Coronary artery (tissue), 2 donors: ENCODE results near the gene LRRTM4.

ENCODE experiments used
- DNase-seq: peaks from one replicate; pipeline ENCODE4 v3.0.0-alpha.2; 2017; ENCODE audit warnings: low spot score
- H3K27ac ChIP-seq, 2 donors: fragments of 200-600 bp; sonication (generic); one replicate each; pipeline ENCODE4 v1.5.1; 2016 to 2019
- H3K4me3 ChIP-seq: fragments of 200-600 bp; sonication (generic); 2 replicates; pipeline ENCODE4 v1.5.1; 2016; ENCODE audit warnings: mild to moderate bottlenecking, moderate library complexity
- CTCF ChIP-seq: fragments of 200-600 bp; sonication (generic); IDR thresholded peaks from one replicate; pipeline ENCODE4 v1.5.1; 2019; ENCODE audit warnings: antibody characterized with exemption

Gene LRRTM4

GRCh38 chr2:77443076-77443475 is 79.1 kb downstream of the LRRTM4 start:
- no peak for TF ChIP-seq CTCF
- H3K27ac ChIP-seq = no peak overlapping the region
- no peak for DNase-seq
- no peak overlapping the region for H3K4me3 ChIP-seq

DNA sequence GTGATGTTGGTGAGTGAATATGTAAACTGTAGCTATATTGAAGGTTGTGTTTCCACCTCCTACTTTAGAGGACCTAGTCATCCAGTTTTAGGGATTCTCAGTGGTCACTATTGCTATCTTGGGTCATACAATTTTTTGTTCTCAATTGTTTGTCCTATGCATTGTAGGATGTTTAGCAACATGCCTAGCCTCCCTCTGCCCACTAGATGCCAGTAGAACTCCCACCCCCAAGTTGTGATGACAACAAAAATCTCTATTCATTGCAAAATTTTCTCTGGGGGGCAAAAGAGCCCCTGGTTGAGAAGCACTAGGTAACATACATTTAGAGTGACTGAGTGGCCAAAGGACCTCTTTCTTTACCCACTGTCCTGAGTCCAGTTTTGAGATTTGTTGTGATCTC is 87.3 kb downstream of the LRRTM4 start:
- no peak for DNase-seq
- TF ChIP-seq CTCF = no peak
- no peak overlapping the region for H3K4me3 ChIP-seq
- no peak overlapping the region for H3K27ac ChIP-seq

DNA sequence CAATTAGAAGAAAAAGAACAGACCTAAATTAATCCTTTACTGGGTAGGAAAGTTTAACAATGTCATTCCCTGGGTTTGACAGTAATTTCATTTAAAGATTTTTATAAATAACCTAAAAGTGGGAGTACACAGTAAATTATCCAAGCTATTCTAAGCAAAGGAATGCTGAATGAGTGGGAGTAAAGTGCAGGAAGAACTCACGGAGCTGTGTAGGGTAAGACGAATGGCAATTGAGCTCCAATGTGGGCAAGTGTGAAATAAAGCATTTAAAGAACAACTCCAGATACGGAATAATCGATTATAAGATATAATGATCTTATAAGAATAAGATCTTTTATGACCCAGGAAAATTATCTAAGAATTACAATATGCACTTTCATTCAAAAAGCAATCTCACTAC is 93.2 kb downstream of the LRRTM4 start:
- no peak for DNase-seq
- no peak overlapping the region for H3K4me3 ChIP-seq
- TF ChIP-seq CTCF = no peak
- H3K27ac ChIP-seq = no peak overlapping the region

DNA sequence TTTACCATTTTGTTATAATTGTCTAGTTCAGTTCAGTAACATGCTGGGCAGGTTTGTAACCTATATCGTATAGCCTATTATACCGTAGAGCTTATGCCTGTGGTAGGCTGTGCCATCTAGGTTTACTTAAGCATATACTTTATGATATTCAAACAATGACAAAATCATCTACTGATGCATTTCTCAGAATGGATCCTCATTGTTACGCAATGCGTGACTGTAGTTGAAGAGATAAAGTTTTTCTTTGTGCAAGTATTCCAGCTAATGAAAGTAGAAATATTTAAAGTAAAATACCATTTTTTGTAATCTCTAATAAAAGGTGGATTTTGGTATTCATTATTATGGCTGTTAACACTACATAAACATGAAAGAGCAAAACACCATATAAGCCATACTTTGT is 100.2 kb downstream of the LRRTM4 start:
- H3K4me3 ChIP-seq = no peak overlapping the region
- no peak for TF ChIP-seq CTCF
- no peak overlapping the region for H3K27ac ChIP-seq
- DNase-seq = no peak

DNA sequence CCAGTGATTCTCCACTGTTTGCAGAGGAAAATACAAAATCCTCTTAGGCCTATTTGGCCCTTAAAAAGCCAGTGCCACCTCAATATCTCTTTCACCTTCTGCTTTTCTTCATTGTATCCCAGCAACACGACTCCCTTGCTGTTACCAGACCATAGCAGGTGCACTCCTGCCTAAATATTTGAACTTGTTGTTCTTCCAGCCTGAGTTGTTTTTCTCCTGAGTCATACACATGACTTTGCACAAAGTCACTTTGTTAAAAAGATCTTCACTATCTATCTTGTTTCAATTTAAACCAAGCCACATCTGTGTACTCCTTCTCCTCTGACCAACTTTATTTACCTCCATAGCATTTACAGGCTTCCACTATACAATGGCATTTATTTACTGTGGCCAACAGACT is 103.6 kb downstream of the LRRTM4 start:
- DNase-seq = no peak
- no peak for TF ChIP-seq CTCF

GRCh38 chr2:77404189-77404588 is 118.0 kb downstream of the LRRTM4 start:
- no peak for TF ChIP-seq CTCF
- DNase-seq = no peak
- Histone ChIP-seq H3K27ac (no peak overlapping the region), H3K4me3 (no peak overlapping the region)

More for the DNA sequence above, 103.6 kb downstream of the LRRTM4 start:
- no peak overlapping the region for H3K4me3 ChIP-seq
- H3K27ac ChIP-seq = no peak overlapping the region

GRCh38 chr2:77398970-77399600 is 123.1 kb downstream of the LRRTM4 start:
- no peak for TF ChIP-seq CTCF
- no peak for DNase-seq
- Histone ChIP-seq H3K27ac (no peak overlapping the region), H3K4me3 (no peak overlapping the region)
